Stimulated activated CD4-positive, alpha-beta T cell treated with anti-CD3 and anti-CD28 coated beads, TNF-alpha, amount 100 ng/mL, for 24 hours (primary cell): ENCODE results near the gene MAN1C1.
"Not testable (repeated sequence)": the region's sequence is repeated elsewhere in the genome, so short reads cannot be mapped to it uniquely, and the experiment has no call there.

Source experiments
- DNase-seq, 3 experiments: peaks; one replicate each; pipeline ENCODE4 v3.0.0-alpha.2; 2020; ENCODE audit warnings: low read depth in 3 of 3

Gene MAN1C1

GRCh38 chr1:25715888-25716287 lies 99.3 kb downstream of the MAN1C1 start:
- no peak for DNase-seq

GRCh38 chr1:25716320-25716719 lies 99.7 kb downstream of the MAN1C1 start:
- DNase-seq: no peak

GRCh38 chr1:25718732-25719131 lies 102.1 kb downstream of the MAN1C1 start:
- DNase-seq: no peak

GRCh38 chr1:25720624-25721023 lies 104.0 kb downstream of the MAN1C1 start:
- DNase-seq: no peak

- DNase-seq: no peak
Observed at GRCh38 chr1:25723250-25723880, 106.8 kb downstream of the MAN1C1 start.

GRCh38 chr1:25724201-25724600 lies 107.6 kb downstream of the MAN1C1 start:
- DNase-seq: no peak

- DNase-seq: no peak
Observed at GRCh38 chr1:25724966-25725365, 108.4 kb downstream of the MAN1C1 start.

- no peak for DNase-seq
Observed at GRCh38 chr1:25725482-25725881, 108.9 kb downstream of the MAN1C1 start.

- no peak for DNase-seq
Observed at GRCh38 chr1:25727088-25727487, 110.5 kb downstream of the MAN1C1 start.

GRCh38 chr1:25727635-25728286 lies 111.2 kb downstream of the MAN1C1 start:
- no peak for DNase-seq

- no peak for DNase-seq
Observed at GRCh38 chr1:25728301-25728935, 111.8 kb downstream of the MAN1C1 start.

- DNase-seq: no peak
Observed at GRCh38 chr1:25729045-25729444, 112.5 kb downstream of the MAN1C1 start.

GRCh38 chr1:25729790-25730644 lies 113.4 kb downstream of the MAN1C1 start:
- DNase-seq: no peak

GRCh38 chr1:25731148-25731547 lies 114.6 kb downstream of the MAN1C1 start:
- DNase-seq: no peak

GRCh38 chr1:25731626-25732370 lies 115.2 kb downstream of the MAN1C1 start:
- DNase-seq: no peak

GRCh38 chr1:25732821-25733220 lies 116.2 kb downstream of the MAN1C1 start:
- no peak for DNase-seq

GRCh38 chr1:25733271-25733670 lies 116.7 kb downstream of the MAN1C1 start:
- DNase-seq: no peak

GRCh38 chr1:25734991-25735390 lies 118.4 kb downstream of the MAN1C1 start:
- DNase-seq: not testable (repeated sequence)

- DNase-seq: no peak
Observed at GRCh38 chr1:25735956-25736529, 119.5 kb downstream of the MAN1C1 start.

- no peak for DNase-seq
Observed at GRCh38 chr1:25737130-25737529, 120.5 kb downstream of the MAN1C1 start.

GRCh38 chr1:25738499-25738898 lies 121.9 kb downstream of the MAN1C1 start:
- no peak for DNase-seq
